HG03139 (cell line): ENCODE measurements around the gene GYPB.
"Not testable (repeated sequence)": the region's sequence is repeated elsewhere in the genome, so short reads cannot be mapped to it uniquely, and the experiment has no call there.

Experiments used
- ATAC-seq: cut with Tn5 transposase; IDR thresholded peaks from one replicate; pipeline ENCODE4 v1.9.1; 2021; ENCODE audit not compliant: unreplicated experiment

The GYPB gene

GRCh38 chr4:144014808-144015207 lies 4.4 kb downstream of the GYPB start:
- ATAC-seq, result no peak

GRCh38 chr4:144008602-144009001 lies 10.6 kb downstream of the GYPB start:
- not testable (repeated sequence) for ATAC-seq

GRCh38 chr4:144007960-144008359 lies 11.2 kb downstream of the GYPB start:
- not testable (repeated sequence) for ATAC-seq

GRCh38 chr4:144006200-144006803 lies 12.9 kb downstream of the GYPB start:
- ATAC-seq, result not testable (repeated sequence)

GRCh38 chr4:144005558-144005953 lies 13.6 kb downstream of the GYPB start:
- ATAC-seq, result not testable (repeated sequence)

GRCh38 chr4:144004868-144005557 lies 14.2 kb downstream of the GYPB start:
- not testable (repeated sequence) for ATAC-seq

- not testable (repeated sequence) for ATAC-seq
Measured at GRCh38 chr4:144003890-144004265, 15.3 kb downstream of the GYPB start.

GRCh38 chr4:144003205-144003889 lies 15.8 kb downstream of the GYPB start:
- not testable (repeated sequence) for ATAC-seq

- ATAC-seq, result not testable (repeated sequence)
Measured at GRCh38 chr4:144000331-144000995, 18.7 kb downstream of the GYPB start.

GRCh38 chr4:143996193-143996592 lies 23.0 kb downstream of the GYPB start:
- not testable (repeated sequence) for ATAC-seq

GRCh38 chr4:143991761-143992160 lies 27.4 kb downstream of the GYPB start:
- not testable (repeated sequence) for ATAC-seq

- not testable (repeated sequence) for ATAC-seq
Measured at GRCh38 chr4:143990717-143991116, 28.5 kb downstream of the GYPB start.

- ATAC-seq, result no peak
Measured at GRCh38 chr4:143986180-143986579, 33.0 kb downstream of the GYPB start.

GRCh38 chr4:143980776-143981175 lies 38.4 kb downstream of the GYPB start:
- ATAC-seq, result not testable (repeated sequence)

GRCh38 chr4:143975527-143975926 lies 43.7 kb downstream of the GYPB start:
- ATAC-seq, result not testable (repeated sequence)

- ATAC-seq, result not testable (repeated sequence)
Measured at GRCh38 chr4:143974021-143974420, 45.2 kb downstream of the GYPB start.

- no peak for ATAC-seq
Measured at GRCh38 chr4:143961075-143961474, 58.1 kb downstream of the GYPB start.

- ATAC-seq, result not testable (repeated sequence)
Measured at GRCh38 chr4:143955306-143955705, 63.9 kb downstream of the GYPB start.

GRCh38 chr4:143951458-143951972 lies 67.7 kb downstream of the GYPB start:
- not testable (repeated sequence) for ATAC-seq

GRCh38 chr4:143950967-143951366 lies 68.2 kb downstream of the GYPB start:
- ATAC-seq, result not testable (repeated sequence)

GRCh38 chr4:143950185-143950584 lies 69.0 kb downstream of the GYPB start:
- ATAC-seq, result not testable (repeated sequence)
